ENCODE data around the gene SPATS1. TPM values are rescaled to one million over a fixed set of nuclear protein-coding genes. Genes with fewer than 3 reads are reported as not detected.

SPATS1 gene
- total RNA-seq, 6 experiments from 2014 or later: not detected

DNA sequence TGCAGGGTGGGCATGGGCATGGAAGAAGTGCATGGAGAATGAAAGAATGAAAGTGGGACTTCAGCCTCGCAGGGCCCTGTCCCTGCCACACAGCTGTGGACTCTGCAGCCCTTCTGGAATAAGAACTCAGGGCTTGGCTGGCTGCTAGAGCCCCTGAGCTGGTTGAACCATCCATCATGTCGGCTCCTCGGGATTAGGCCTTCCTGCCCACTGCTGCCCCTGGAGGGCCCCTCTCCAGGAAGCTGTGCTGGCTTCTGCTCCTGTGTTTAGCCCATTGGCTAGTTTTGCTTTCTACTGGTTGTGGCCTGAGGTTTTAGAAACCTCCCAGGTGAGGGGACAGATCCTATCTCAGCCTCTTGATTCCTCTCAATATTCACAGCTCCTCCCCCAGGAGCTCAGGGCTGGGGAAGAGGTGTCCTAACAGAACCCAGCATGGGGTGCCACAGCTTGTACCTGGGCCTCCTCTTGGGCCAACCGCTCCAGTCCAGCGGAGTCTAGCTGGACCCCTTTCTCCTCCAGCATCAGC lies 37.2 kb upstream of the SPATS1 start:
- TF ChIP-seq, protein P1, sequence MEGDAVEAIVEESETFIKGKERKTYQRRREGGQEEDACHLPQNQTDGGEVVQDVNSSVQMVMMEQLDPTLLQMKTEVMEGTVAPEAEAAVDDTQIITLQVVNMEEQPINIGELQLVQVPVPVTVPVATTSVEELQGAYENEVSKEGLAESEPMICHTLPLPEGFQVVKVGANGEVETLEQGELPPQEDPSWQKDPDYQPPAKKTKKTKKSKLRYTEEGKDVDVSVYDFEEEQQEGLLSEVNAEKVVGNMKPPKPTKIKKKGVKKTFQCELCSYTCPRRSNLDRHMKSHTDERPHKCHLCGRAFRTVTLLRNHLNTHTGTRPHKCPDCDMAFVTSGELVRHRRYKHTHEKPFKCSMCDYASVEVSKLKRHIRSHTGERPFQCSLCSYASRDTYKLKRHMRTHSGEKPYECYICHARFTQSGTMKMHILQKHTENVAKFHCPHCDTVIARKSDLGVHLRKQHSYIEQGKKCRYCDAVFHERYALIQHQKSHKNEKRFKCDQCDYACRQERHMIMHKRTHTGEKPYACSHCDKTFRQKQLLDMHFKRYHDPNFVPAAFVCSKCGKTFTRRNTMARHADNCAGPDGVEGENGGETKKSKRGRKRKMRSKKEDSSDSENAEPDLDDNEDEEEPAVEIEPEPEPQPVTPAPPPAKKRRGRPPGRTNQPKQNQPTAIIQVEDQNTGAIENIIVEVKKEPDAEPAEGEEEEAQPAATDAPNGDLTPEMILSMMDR (IDR thresholded peaks at IDR 0.05): no peak
- no CpG with 5 or more reads among the region's 5 CpGs for WGBS (ENCODE audit: insufficient coverage, low coverage, low lambda C conversion rate, missing lambda C conversion rate)
- Histone ChIP-seq H3K27me3 (no peaks in the 10 kb centered on the region), H3K4me1 (no peaks in the 10 kb centered on the region), H3K4me3 (no peak overlapping the region), H3K9me3 (no peaks in the 10 kb centered on the region), H3K36me3 (peaks cover 0 to 42% (median 24%) of the 10 kb centered on the region in 4 donors), H3K27ac (no peak overlapping the region)
- no peak for ATAC-seq
- DNase-seq: no peak
- intact Hi-C loops (cut with DNase I): no loop called here

DNA sequence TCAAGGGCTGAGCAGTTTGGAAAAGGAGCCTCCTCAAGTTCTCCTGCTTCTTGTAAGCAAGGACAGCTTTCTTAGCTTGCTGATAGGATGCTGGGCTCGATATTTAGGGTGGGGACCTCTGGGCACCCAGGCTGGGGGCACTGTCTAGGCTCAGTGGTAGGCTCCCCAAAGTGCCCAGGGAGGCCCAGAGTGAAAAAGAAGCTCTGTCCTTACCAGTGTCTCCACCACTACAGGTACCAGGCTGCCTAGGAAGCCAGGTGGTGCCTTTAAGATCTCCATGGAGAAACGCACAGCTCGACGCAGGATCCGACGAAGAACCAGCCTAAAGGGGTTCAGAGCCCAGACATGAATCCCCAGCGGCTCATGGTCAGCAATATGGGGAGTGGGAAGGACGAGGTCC lies 35.7 kb upstream of the SPATS1 start:
- intact Hi-C loops (cut with DNase I): no loop called here
- TF ChIP-seq, protein P1 (IDR thresholded peaks at IDR 0.05): no peak
- no peak for TF ChIP-seq POLR2A (IDR thresholded peaks at IDR 0.05)
- no peak overlapping the region for H3K27ac ChIP-seq
- no peaks in the 10 kb centered on the region for H3K4me1 ChIP-seq
- DNase-seq: no peak
- WGBS (ENCODE audit: insufficient coverage, low coverage, low lambda C conversion rate, missing lambda C conversion rate): no CpG with 5 or more reads among the region's 8 CpGs
- H3K36me3 ChIP-seq: peaks cover 0 to 50% (median 27%) of the 10 kb centered on the region in 4 donors
- no peak for ATAC-seq
- no peaks in the 10 kb centered on the region for H3K9me3 ChIP-seq
- no peak overlapping the region for H3K4me3 ChIP-seq
- no peaks in the 10 kb centered on the region for H3K27me3 ChIP-seq

DNA sequence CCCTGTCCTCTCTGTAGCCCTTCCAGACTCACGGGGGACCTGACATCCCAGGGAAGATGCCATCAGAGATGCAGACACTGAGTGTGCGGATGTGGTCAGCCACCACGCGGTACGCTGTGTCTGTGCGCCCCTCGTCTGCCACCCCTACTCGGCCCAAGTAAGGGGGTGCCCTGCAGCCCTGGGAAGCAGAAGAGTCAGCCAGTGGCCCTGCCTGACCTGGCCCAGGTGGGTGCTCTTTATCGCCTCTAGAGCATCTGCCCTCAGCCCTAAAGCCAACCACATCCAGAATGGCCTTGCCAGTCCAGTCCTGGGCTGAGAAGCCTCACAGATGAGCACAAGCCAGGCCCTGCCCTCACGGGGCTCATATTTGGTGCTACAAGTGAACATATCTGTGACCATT lies 35.2 kb upstream of the SPATS1 start:
- no peaks in the 10 kb centered on the region for H3K9me3 ChIP-seq
- H3K36me3 ChIP-seq: peaks cover 0 to 45% (median 27%) of the 10 kb centered on the region in 4 donors
- H3K4me3 ChIP-seq: no peak overlapping the region
- H3K4me1 ChIP-seq: peaks cover 0 to 3% (median 0%) of the 10 kb centered on the region in 4 donors
- WGBS (ENCODE audit: insufficient coverage, low coverage, low lambda C conversion rate, missing lambda C conversion rate): 100% methylated on average over 1 of the region's 10 CpGs
- intact Hi-C loops (cut with DNase I): no loop called here
- ATAC-seq (no peak), DNase-seq (no peak)
- no peaks in the 10 kb centered on the region for H3K27me3 ChIP-seq
- no peak overlapping the region for H3K27ac ChIP-seq
- TF ChIP-seq, protein P1 (IDR thresholded peaks at IDR 0.05): no peak
- TF ChIP-seq POLR2A (IDR thresholded peaks at IDR 0.05): no peak

DNA sequence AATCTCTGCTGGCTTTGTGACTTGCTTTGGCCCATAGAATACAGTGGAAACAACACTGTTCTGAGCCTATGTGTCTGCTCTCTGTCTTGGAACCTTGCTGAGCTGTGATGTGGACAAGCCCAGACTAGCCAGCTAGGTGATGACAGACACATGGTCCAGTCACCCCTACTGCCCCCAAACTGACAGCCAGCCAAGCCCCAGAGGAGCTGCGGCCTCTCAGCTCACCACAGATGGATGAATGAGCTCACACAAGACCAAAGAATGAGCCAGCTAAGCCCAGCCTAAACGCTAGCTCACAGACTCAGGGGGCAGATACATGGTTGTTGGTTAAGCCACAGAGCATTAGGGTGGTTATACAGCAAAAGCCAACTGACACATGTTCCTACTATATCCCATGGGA lies 33.4 kb upstream of the SPATS1 start:
- Histone ChIP-seq H3K4me1 (peaks cover 0 to 8% (median 2%) of the 10 kb centered on the region in 4 donors), H3K4me3 (no peak overlapping the region), H3K27ac (no peak overlapping the region), H3K9me3 (no peaks in the 10 kb centered on the region), H3K27me3 (no peaks in the 10 kb centered on the region), H3K36me3 (peaks cover 0 to 38% (median 21%) of the 10 kb centered on the region in 4 donors)
- ATAC-seq (no peak), DNase-seq (no peak)
- intact Hi-C loops (cut with DNase I): no loop called here
- no CpG with 5 or more reads among the region's 2 CpGs for WGBS (ENCODE audit: insufficient coverage, low coverage, low lambda C conversion rate, missing lambda C conversion rate)
- TF ChIP-seq, protein P1 (IDR thresholded peaks at IDR 0.05): no peak

DNA sequence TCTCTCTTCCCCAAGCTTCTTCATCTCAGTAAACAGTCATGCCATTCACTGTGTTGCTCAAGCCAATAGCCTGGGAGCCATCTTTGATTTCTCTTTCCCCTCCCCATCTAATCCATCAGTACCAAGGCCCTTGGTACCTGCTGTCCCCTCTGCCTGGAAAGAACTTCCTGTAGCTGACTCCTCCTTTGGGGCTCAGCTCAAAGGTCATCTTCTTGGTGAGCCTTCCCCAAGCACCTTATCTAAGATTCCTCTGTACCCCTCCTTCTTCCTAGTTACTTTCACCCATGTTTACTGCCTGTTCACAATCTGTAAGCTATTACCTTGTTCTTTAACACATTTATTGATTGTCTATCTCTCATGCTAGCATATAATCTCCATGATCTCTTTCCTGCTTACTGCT lies 32.8 kb upstream of the SPATS1 start:
- no peak for DNase-seq
- no peak overlapping the region for H3K27ac ChIP-seq
- no peak overlapping the region for H3K4me3 ChIP-seq
- ATAC-seq: no peak
- no peaks in the 10 kb centered on the region for H3K27me3 ChIP-seq
- H3K4me1 ChIP-seq: peaks cover 0 to 8% (median 2%) of the 10 kb centered on the region in 4 donors
- TF ChIP-seq, protein P1 (IDR thresholded peaks at IDR 0.05): no peak
- TF ChIP-seq POLR2A (IDR thresholded peaks at IDR 0.05): no peak
- H3K9me3 ChIP-seq: no peaks in the 10 kb centered on the region
- intact Hi-C loops (cut with DNase I): no loop called here
- peaks cover 0 to 33% (median 18%) of the 10 kb centered on the region in 4 donors for H3K36me3 ChIP-seq
